COLO668 (cell line): ENCODE results near the gene GAPDHS.

Experiments used
- DNase-seq: peaks from one replicate; lab custom pipeline; 2025; ENCODE audit not compliant: unreplicated experiment; lab: John Stamatoyannopoulos, UW

The GAPDHS gene

GRCh38 chr19:35533201-35533821, at the start of gene GAPDHS:
GAPDHS (plus strand) TSS chr19:35533456; CDS start chr19:35533528, 72 bp downstream.
- DNase-seq, result no peak

DNA sequence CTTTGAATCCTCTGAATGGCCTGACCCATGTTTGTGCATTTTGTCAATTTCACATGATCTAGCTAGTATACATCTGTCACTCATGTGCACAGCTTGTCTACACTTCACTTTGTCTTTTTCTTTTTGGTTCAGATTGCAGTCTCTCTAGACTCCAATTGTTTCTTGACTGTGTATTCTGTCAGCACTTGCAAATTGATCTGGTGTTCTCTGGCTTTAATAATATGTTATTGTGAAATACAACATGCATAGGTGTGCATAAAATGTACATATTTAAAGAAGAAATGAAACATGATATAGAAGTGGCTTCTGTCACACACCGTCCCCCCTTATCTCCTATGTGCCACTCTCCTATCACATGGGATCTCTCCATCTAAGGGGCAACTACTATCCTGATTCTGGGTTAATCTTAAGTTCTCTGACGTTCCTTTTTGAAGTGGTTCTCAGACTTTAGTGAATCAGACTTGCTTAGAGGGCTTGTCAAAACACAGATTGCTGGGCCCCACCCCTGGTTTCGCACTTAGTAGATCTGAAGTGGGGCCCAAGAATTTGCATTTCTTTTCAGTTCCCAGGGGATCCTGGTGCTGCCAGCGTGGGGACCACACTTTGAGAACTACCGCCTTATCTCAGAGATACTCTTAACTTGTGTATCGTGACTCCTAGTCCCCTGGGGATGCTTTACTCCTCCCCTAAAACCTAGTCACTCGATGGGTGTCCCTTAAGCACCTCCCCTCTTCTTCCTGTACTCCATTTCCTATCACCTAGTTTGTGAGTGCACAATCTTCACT, 48.8 kb upstream of the GAPDHS start:
- DNase-seq, result no peak

DNA sequence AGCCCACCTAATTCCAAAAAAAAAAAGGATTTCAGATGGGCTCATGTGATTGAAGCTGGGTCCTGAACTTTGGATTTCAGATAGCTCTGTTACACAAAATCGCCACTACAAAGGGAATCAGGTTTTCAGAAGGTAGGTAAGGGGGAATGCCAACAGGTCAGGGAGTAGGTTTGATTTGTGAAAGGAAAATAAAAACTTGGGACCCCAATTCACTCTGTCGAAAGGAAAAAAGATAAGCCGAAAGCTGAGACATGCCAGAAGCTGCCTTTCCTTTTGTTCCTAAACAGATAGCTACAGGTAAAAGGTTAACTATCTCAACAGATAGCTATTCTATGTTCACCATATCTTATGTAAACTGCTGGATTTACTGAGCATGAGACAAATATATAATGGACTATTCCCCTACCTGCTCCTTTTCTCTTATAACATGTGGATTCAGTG, 47.0 kb upstream of the GAPDHS start:
- no peak for DNase-seq

DNA sequence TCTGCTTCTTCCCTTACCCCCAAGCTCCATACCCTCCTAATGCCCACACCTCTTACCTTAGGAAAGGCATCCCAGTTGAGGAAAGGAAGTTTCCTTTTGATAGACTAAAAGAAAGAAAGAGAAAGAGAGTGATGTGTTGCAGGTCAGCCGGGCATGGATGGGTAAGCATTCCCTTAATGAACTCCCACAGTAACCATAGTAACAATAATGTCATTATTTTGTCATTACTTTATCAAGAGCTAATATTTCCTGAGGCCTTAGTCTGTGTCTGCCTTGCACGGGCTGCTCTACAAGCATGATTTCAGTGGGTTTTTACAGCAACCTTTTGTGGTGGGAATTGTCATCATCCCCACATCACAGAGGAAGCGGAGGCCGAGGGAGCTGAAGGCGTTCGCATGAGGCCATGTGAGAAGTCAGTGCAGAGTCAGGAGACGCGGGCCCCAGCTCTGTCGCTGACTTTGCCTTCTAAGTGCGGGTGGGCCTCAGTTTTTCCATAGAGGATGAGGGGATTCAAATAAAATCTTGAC, 45.5 kb upstream of the GAPDHS start:
- DNase-seq, result no peak

DNA sequence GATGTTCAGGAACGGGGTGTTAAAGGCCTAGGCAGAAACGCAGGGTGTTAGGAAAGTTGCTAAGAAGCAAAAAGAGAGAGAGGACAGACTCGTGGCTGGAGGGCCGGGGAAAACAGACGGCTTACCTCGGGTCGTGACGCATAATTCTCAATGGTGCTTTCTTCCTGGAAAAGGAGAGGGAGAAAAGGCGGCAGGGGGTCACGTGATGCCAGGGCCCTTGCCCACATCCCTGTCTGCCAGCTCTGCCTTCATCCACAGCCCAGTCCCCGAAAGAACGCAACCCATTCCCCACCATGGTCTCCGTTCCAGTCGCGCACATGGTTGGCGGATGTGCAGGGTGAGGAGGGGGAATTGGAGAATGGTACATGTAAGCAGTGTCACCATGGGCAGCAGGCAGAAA, 44.6 kb upstream of the GAPDHS start:
- DNase-seq, result no peak

DNA sequence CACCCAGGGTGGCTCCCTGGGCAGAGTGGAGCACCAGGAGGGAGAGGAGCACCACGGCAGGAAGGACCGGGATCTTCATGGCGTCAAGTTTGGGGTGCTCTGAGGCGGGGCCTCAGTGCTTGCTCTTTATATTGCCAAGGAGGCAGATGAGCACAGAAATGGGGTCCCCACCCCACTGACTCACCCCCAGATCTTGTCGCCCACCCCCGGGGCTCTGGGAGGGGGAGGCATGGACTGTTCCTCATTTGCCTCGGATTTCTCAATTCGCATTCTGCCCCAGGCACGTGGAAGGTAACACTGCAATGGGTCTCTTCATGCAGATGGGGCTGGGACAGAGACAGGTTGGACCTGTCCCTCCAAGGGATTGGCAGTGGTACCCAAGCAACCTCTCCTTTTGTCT, 42.9 kb upstream of the GAPDHS start, which contains the start of gene KRTDAP:
TSS of gene KRTDAP (minus strand) at position 101 of the 400 bp plus-strand sequence. CDS start at position 79, 22 bp downstream.
- DNase-seq, result no peak

DNA sequence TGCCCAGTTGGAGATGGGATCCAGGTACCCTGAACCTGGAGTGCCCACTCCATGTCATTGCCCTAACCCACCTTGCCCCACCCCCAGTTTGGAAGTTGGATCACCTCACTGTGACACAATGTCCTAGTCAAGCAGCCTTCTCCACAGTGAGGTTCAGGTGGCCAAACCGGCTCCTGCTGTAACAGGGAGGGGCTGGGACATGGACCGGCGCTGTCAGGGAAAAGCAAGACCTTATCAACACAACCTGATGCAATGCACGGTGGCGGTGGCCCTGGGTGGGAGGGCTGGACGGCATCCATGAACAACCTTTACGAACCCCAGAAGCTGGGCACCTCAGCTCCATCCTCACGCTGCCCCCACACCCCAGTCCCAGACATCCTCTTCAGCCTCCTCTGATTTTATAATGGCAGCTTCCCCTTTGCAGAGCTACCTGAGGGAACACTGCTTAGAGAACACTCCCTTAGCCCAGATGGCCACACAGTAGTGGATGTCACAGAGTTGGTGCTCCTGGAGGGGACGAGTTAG, 41.4 kb upstream of the GAPDHS start:
- DNase-seq, result no peak

- no peak for DNase-seq
Observed at GRCh38 chr19:35493971-35494370, 39.3 kb upstream of the GAPDHS start.

- peak; percentile 71 for DNase-seq
Observed at GRCh38 chr19:35495107-35496064, 37.9 kb upstream of the GAPDHS start.

GRCh38 chr19:35497406-35497805, 35.9 kb upstream of the GAPDHS start:
- DNase-seq, result no peak

DNA sequence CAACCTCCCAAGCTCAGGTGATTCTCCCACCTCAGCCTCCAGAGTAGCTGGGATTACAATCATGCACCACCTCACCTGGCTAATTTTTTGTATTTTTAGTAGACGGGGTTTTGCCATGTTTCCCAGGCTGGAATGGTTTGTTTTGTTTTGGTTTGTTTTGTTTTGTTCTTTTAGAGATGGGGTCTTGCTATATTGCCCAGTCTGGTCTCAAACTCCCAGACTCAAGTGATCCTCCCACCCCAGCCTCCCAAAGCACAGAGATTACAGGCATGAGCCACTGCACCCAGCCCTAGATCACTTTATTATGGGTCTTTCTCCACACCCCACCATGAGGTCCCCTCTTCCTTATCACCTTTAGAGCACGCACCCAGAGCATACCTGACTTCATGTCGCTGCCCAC, 35.0 kb upstream of the GAPDHS start:
- DNase-seq, result no peak

GRCh38 chr19:35498984-35499527, 34.2 kb upstream of the GAPDHS start:
- DNase-seq, result no peak

GRCh38 chr19:35500611-35501010, 32.6 kb upstream of the GAPDHS start:
- DNase-seq, result no peak

- DNase-seq, result no peak
Observed at GRCh38 chr19:35501684-35502083, 31.6 kb upstream of the GAPDHS start.

- DNase-seq, result no peak
Observed at GRCh38 chr19:35502751-35503150, 30.5 kb upstream of the GAPDHS start.

DNA sequence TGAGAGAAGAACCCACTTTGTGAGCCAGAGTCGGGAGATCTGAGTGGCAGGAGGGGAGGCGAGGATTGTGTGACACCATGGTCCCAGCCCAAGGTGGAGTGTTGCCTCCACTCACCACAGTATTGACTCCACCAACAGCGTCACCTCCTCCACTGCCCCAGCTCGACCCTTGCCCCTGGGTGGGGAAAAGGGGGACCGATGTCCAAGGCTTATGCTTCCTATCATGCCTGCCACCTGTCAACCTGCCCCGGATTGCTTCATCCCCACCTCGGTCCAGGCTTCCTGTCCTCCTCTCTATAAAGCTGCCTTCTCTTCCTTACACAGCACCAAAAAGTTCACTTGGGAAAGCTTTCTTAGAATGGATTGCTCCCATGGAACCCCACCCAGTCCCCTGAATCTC, 27.2 kb upstream of the GAPDHS start:
- DNase-seq, result no peak

DNA sequence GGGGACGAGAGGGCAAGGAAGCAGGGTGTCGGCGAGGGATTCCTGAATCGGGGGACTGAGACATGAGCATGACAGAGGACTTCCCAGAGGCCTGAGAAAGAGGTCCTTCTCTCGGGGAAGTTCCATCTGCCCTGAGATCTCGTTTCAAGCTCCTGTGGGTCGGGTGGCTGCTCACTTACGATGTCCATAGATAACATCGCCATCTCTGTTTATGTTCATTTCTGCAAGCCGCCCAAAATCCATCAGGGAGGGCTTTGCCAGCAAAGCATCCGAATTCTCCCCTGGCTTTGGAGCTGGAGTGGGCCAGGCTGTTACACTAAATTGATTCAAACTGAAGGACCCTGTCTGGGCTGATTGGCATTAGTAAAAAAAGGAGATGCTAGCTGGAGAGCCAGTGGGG, 25.7 kb upstream of the GAPDHS start:
- no peak for DNase-seq

DNA sequence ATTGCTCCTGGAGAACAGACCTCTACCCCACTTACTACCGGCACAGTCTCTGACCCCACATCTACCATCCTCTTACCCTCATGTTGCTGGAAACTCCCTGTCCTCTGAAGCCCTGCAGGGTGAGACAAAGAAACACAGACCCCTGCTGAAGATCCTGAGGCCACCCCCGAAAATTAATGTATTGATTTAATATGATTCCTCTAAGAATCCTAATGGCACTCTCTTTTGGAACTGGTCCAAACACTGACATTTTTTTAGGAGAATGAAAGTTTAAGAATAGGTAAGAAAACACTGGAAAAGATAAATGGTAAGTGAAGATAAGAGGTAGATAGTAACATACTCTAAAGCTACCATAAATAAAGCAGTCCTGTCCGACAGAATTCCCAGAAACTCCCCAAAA, 25.1 kb upstream of the GAPDHS start:
- DNase-seq, result no peak

- DNase-seq, result peak; percentile 68
Observed at GRCh38 chr19:35509018-35509652, 24.1 kb upstream of the GAPDHS start.
